Endothelial cell of umbilical vein (primary cell): ENCODE data around the gene RGS17.
"Not testable (repeated sequence)": the region's sequence is repeated elsewhere in the genome, so short reads cannot be mapped to it uniquely, and the experiment has no call there.

Source experiments
- CTCF ChIP-seq, 2 donors: IDR thresholded peaks; 1 replicate in 1 of 2; 2 replicates in 1 of 2; pipeline ENCODE4 v1.5.1; 2011; ENCODE audit warnings: low read length in 2 of 2, mild to moderate bottlenecking in 2 of 2, moderate library complexity in 2 of 2, control low read depth in 1 of 2, inconsistent platforms in 1 of 2, low read depth in 1 of 2; ENCODE audit not compliant: insufficient read depth in 1 of 2; ENCODE audit errors: extremely low read depth in 1 of 2
- POLR2A ChIP-seq: IDR thresholded peaks from 2 replicates; pipeline ENCODE4 v1.6.1; 2012; ENCODE audit warnings: low read depth, mild to moderate bottlenecking, control low read depth, low read length

DNA sequence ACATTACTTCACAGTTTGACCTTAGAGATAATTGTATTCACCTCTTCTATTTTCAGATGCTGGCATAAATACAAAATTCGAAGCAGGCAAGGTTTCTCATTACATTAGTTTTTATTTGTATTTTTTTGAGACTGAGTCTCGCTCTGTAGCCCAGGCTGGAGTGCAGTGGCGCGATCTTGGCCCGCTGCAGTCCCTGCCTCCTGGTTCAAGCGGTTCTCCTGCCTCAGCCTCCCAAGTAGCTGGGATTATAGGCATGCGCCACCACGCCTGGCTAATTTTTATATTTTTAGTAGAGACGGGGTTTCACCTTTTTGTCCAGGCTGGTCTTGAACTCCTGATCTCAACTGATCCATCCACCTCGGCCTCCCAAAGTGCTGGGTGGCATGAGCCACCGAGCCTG lies 145.8 kb downstream of the RGS17 start:
- not testable (repeated sequence) for TF ChIP-seq POLR2A; CTCF (IDR thresholded peaks at IDR 0.05; ENCODE audit: extremely low read depth in 1 of 2, insufficient read depth in 1 of 2, low read depth in 1 of 2, low read length in 2 of 2)
